AG09309 (cell line): ENCODE results near the gene ZNF492.
"Not testable (repeated sequence)": the region's sequence is repeated elsewhere in the genome, so short reads cannot be mapped to it uniquely, and the experiment has no call there.

ENCODE experiments used
- DNase-seq: peaks from one replicate; pipeline ENCODE4 v3.0.0-alpha.2; 2010; ENCODE audit warnings: low read depth
- H3K4me3 ChIP-seq: 2 replicates; pipeline ENCODE4 v1.5.1; 2011; ENCODE audit warnings: mild to moderate bottlenecking, low read depth, low read length, moderate library complexity; ENCODE audit not compliant: control insufficient read depth
- TF ChIP-seq, protein P1 (sequence below): IDR thresholded peaks from 2 replicates; pipeline ENCODE4 v1.5.1; 2011; ENCODE audit warnings: mild to moderate bottlenecking, low read depth, low read length, inconsistent platforms; ENCODE audit not compliant: insufficient read depth, control insufficient read depth; ENCODE audit errors: missing control alignments

The ZNF492 gene

DNA sequence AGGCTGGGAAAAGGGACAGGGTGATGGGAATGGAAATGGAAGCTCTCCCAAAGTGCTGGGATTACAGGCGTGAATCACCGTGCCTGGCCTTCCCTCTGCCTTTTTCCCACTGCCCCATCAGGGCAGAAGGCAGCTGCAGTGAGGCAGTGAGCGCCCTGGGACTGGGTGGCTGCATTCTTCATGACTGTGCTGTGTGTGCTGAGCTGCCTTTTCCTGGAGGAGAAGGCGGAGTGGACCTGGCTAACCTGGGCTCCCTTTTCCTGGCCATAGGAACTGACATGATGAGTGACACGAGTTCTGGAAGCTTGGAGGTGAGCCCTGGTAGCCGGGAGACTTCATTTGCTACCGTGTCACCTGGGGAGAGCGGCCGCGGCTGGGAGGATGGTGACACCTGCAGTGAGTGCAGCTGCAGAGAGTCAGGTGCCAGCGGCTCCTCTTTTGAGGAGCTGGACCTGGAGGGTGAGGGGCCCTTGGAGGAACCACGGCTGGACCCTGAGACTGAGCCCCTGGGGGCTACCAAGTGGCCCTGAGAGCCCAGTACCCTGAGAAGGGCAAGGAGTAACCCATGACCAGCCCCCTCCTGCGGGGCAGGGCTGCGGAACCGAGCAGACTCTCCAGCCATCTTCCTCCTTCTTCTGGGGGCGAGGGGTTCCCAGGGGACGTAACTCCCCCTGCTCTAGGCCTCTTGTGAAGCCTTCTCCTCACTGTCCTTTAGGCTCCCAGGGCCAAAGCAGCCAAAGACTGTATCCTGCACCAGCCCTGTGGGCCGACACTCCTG, 26.3 kb upstream of the ZNF492 start:
- no peak overlapping the region for H3K4me3 ChIP-seq
- no peak for DNase-seq
- TF ChIP-seq, protein P1, sequence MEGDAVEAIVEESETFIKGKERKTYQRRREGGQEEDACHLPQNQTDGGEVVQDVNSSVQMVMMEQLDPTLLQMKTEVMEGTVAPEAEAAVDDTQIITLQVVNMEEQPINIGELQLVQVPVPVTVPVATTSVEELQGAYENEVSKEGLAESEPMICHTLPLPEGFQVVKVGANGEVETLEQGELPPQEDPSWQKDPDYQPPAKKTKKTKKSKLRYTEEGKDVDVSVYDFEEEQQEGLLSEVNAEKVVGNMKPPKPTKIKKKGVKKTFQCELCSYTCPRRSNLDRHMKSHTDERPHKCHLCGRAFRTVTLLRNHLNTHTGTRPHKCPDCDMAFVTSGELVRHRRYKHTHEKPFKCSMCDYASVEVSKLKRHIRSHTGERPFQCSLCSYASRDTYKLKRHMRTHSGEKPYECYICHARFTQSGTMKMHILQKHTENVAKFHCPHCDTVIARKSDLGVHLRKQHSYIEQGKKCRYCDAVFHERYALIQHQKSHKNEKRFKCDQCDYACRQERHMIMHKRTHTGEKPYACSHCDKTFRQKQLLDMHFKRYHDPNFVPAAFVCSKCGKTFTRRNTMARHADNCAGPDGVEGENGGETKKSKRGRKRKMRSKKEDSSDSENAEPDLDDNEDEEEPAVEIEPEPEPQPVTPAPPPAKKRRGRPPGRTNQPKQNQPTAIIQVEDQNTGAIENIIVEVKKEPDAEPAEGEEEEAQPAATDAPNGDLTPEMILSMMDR, result no peak

DNA sequence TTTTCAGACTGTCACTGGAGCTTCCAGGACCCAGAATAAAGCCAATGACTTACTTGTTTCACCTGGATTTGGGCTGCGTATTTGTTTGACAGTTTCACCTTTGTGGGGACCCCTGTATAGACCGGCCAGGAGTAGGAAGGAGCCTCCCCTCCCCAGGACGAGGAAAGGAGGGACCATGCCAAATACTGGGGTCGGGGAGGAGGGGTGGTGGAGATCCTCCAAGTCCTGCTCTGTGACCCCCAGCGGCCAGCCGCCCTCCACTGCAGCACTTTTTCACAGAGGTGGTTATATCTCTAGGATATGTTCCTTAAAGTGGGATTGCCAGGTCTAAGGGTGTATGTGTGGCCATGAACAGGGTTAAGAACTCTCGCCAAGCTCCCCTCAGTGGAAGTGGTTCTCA, 25.7 kb upstream of the ZNF492 start:
- no peak for DNase-seq
- no peak overlapping the region for H3K4me3 ChIP-seq
- TF ChIP-seq, protein P1, result no peak

DNA sequence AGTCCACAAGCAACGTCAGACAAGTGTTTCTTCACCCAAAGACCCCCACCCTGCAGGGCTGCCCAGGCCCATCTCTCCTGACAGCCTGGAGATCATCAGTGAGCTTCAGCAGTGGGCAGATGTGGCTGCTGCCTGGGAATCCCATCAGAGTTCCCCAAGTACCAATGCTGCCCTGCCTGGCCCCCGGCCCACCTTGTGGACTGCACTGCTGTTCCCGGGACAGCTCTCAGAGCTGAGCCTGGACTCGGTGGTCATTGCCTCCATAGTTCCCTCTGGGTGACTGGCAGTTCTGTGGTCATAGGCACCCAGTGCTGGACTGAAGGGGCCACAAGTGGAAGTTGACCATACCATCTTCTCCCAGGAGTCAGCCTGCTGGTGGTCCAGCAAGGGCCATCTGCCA, 24.5 kb upstream of the ZNF492 start:
- H3K4me3 ChIP-seq, result no peak overlapping the region
- no peak for DNase-seq
- TF ChIP-seq, protein P1, result no peak

DNA sequence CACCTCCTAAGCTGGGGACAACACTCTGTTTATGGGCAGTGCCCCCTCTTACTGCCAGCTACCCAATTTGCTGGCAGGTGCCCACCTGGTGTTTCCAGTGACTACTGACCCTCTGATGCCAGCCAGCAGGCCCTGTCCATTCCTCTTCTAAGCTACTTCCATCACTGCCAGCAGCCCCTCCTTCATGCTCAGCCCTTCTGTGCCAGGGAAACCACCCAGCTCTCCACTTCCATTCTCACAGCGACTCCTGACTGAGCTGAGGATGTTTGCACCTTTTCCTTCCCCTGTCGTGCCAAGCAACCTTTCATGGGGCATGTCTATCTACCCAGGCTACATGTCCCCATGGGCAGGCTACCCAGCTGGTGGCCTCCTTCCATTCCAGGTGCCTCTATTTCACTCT, 24.0 kb upstream of the ZNF492 start:
- DNase-seq, result no peak
- no peak overlapping the region for H3K4me3 ChIP-seq
- TF ChIP-seq, protein P1, result no peak

DNA sequence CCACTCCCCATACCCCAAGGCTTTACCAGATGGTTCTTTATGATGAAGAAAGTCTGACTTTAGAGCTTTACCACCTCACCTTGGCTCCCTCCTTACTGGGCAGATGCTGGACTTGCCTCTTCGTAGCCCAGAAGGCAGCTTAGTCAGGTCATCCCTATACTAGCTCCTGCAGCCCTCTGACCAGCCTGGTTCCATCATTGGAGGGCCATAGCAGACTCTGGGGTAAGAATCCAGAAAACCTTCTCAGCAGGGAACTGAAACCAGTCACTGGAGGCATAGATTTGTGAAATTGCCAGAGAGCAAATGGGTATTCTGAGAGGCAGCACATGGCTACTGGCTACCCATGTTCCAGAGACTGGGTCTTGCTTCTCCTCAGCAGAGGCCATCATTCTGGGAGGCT, 21.8 kb upstream of the ZNF492 start:
- no peak for DNase-seq
- TF ChIP-seq, protein P1, result no peak
- H3K4me3 ChIP-seq, result no peak overlapping the region

DNA sequence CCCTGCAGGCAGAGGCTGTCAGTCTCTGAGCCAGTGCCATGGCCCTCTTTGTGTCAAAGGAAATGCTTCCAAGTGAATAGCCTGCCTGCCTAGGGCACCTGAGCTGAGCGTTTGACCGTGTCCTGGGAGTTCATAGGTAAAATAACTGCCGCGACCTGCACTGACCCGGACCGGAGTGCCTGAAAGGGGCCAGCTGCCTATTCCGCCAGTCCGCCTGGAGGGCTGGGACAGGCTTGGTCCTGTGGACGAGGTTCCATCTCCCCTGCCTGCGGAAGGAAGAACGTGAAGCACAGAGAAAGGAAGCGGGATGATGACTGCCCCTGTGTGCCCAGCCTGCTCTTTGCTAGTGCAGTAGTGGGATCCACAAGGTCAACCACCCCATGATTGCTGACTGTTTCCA, 17.5 kb upstream of the ZNF492 start:
- DNase-seq, result no peak
- TF ChIP-seq, protein P1, result no peak
- no peak overlapping the region for H3K4me3 ChIP-seq

DNA sequence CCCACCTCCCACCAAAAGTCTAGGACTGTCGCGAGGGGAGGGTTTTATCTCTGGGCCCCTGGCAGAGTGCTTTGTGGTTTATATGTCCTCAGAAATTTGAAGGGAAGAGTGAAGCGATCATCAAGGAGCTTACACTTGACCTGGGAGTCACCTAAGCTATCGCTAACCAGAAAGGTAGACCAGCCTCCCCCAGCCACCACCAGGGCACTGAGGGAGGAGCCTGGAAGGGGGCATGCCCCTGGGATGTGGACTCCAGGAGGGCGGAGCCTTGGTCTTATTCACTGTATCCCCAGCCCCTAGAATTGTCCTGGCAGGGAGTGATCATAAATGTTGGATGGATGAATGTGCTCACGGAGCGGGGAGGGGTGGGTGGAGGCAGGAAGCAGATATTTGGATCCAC, 16.9 kb upstream of the ZNF492 start:
- H3K4me3 ChIP-seq, DNase-seq: not testable (repeated sequence)
